ENCODE data around the gene DPPA3.

DNA sequence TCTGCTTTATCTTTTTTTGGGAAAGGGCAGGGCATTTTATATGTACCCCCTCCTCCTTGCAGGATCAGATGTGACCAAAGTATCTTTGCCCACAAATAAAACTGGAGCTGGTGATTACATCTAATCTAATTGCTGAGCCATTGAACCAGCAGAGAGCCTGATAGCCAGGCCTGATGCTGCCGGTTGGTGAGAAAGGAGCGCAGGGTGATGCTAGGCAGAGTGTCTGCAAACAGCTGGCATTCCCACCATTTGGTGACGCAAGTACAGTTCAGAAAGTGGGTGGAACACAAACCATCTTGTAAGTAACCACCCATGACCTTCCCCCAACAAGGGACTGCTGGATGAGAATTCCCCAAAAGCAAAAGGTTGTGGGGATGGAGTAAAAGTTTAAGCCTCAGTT, 12.7 kb downstream of the DPPA3 start:
- TF ChIP-seq, protein P1, sequence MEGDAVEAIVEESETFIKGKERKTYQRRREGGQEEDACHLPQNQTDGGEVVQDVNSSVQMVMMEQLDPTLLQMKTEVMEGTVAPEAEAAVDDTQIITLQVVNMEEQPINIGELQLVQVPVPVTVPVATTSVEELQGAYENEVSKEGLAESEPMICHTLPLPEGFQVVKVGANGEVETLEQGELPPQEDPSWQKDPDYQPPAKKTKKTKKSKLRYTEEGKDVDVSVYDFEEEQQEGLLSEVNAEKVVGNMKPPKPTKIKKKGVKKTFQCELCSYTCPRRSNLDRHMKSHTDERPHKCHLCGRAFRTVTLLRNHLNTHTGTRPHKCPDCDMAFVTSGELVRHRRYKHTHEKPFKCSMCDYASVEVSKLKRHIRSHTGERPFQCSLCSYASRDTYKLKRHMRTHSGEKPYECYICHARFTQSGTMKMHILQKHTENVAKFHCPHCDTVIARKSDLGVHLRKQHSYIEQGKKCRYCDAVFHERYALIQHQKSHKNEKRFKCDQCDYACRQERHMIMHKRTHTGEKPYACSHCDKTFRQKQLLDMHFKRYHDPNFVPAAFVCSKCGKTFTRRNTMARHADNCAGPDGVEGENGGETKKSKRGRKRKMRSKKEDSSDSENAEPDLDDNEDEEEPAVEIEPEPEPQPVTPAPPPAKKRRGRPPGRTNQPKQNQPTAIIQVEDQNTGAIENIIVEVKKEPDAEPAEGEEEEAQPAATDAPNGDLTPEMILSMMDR (IDR thresholded peaks at IDR 0.05) = no peak
- no peak for TF ChIP-seq POLR2A (IDR thresholded peaks at IDR 0.05)
